Natural killer cell (primary cell): Measurements from ENCODE around the gene C1orf21. TPM values are rescaled to one million over a fixed set of nuclear protein-coding genes. Genes with fewer than 3 reads are reported as not detected.

Experiments
- ATAC-seq, 3 donors: fragments of 150-1000 bp in 2 of 3; fragments of 200-7000 bp in 1 of 3; cut with Tn5 transposase; 1 replicate in 1 of 3; 2 replicates in 2 of 3; pipeline ENCODE4 v1.10.0; 2021; ENCODE audit warnings: mild to moderate bottlenecking in 2 of 3, moderate library complexity in 2 of 3
- DNase-seq, 2 donors: peaks; one replicate each; pipeline versions ENCODE4 v3.0.0 to v3.0.0-alpha.2; 2013 to 2021; ENCODE audit warnings: mixed read lengths in 1 of 2
- H3K27ac ChIP-seq: one replicate; pipeline ENCODE4 v1.5.1; 2013; ENCODE audit warnings: mild to moderate bottlenecking, low read length
- H3K27me3 ChIP-seq: one replicate; pipeline ENCODE4 v1.6.1; 2013; ENCODE audit warnings: low read length; ENCODE audit not compliant: control insufficient read depth, insufficient read depth
- H3K36me3 ChIP-seq: one replicate; pipeline ENCODE4 v1.6.1; 2013; ENCODE audit warnings: low read length; ENCODE audit not compliant: control insufficient read depth, insufficient read depth
- H3K4me1 ChIP-seq: one replicate; pipeline ENCODE4 v1.6.1; 2013; ENCODE audit warnings: low read length; ENCODE audit not compliant: control insufficient read depth, insufficient read depth
- H3K4me3 ChIP-seq: one replicate; pipeline ENCODE4 v1.5.1; 2013; ENCODE audit warnings: low read length
- H3K9me3 ChIP-seq: one replicate; pipeline ENCODE4 v1.6.1; 2013; ENCODE audit warnings: low read length; ENCODE audit not compliant: control insufficient read depth, insufficient read depth
- H3K27ac Mint-ChIP-seq, 2 donors: one replicate each; pipeline ENCODE4 v1.8.0; 2022; ENCODE audit warnings: mild to moderate bottlenecking in 2 of 2, mixed read lengths in 2 of 2, moderate library complexity in 1 of 2
- H3K27me3 Mint-ChIP-seq, 2 donors: one replicate each; pipeline ENCODE4 v1.8.0; 2022; ENCODE audit warnings: low read depth in 2 of 2, mixed read lengths in 2 of 2
- H3K36me3 Mint-ChIP-seq: one replicate; pipeline ENCODE4 v1.8.0; 2022; ENCODE audit warnings: mixed read lengths
- H3K4me1 Mint-ChIP-seq, 2 donors: one replicate each; pipeline ENCODE4 v1.8.0; 2022; ENCODE audit warnings: mixed read lengths in 2 of 2
- H3K4me3 Mint-ChIP-seq: one replicate; pipeline ENCODE4 v1.8.0; 2022; ENCODE audit warnings: mild to moderate bottlenecking, moderate library complexity, mixed read lengths
- H3K9me3 Mint-ChIP-seq, 2 donors: one replicate each; pipeline ENCODE4 v1.8.0; 2022; ENCODE audit warnings: mixed read lengths in 2 of 2
- CTCF ChIP-seq: fragments of 200-600 bp; IDR thresholded peaks from one replicate; pipeline ENCODE4 v1.8.0; 2022; ENCODE audit warnings: antibody characterized with exemption
- WGBS: methylation state at CpG from one replicate; pipeline ENCODE4 v1.1.7; 2013; ENCODE audit warnings: missing lambda C conversion rate; ENCODE audit not compliant: insufficient coverage; 5-methylcytosine and 5-hydroxymethylcytosine counted together
- intact Hi-C: fragments of 100-400 bp; cut with micrococcal nuclease; formaldehyde crosslinking; loops from one replicate; pipeline ENCODE4 v1.14.2; 2022
- total RNA-seq, 4 donors: library from RNA; stranded (reverse); fragments of 120-200 nt in 1 of 4; gene quantifications; one replicate each; pipeline versions ENCODE4 v1.2.3 to v1.2.4, GENCODE V29; 2013 to 2022

The C1orf21 gene
- total RNA-seq, 3 donors from 2014 or later (not counting 1 experiment from before 2014, with no cell fraction given): 84.3 to 111 (median 88.3) TPM

GRCh38 chr1:184428604-184429003, 41.8 kb downstream of the C1orf21 start:
- no peak overlapping the region for H3K4me3 Mint-ChIP-seq
- Histone ChIP-seq H3K4me1 (peaks cover 5% of the 10 kb centered on the region), H3K9me3 (no peaks in the 10 kb centered on the region), H3K27ac (no peak overlapping the region), H3K4me3 (no peak overlapping the region), H3K36me3 (no peaks in the 10 kb centered on the region), H3K27me3 (no peaks in the 10 kb centered on the region)
- H3K27ac Mint-ChIP-seq: peak overlapping the region; percentile 14 to 64
- intact Hi-C loops: no loop called here
- H3K36me3 Mint-ChIP-seq: no peaks in the 10 kb centered on the region
- no peaks in the 10 kb centered on the region for H3K9me3 Mint-ChIP-seq
- DNase-seq (no peak), ATAC-seq (no peak)
- peaks cover 59 to 63% of the 10 kb centered on the region in 2 donors for H3K4me1 Mint-ChIP-seq
- no peak for TF ChIP-seq CTCF
- no peaks in the 10 kb centered on the region for H3K27me3 Mint-ChIP-seq

- no peak for TF ChIP-seq CTCF
- intact Hi-C loops: no loop called here
- Mint-ChIP-seq H3K36me3 (no peaks in the 10 kb centered on the region), H3K4me1 (peaks cover 52 to 55% of the 10 kb centered on the region in 2 donors), H3K9me3 (no peaks in the 10 kb centered on the region), H3K27me3 (no peaks in the 10 kb centered on the region), H3K27ac (no peak overlapping the region), H3K4me3 (no peak overlapping the region)
- no peaks in the 10 kb centered on the region for H3K27me3 ChIP-seq
- ATAC-seq (no peak), DNase-seq (no peak)
- H3K27ac ChIP-seq: no peak overlapping the region
- no peaks in the 10 kb centered on the region for H3K9me3 ChIP-seq
- peaks cover 5% of the 10 kb centered on the region for H3K4me1 ChIP-seq
- no peaks in the 10 kb centered on the region for H3K36me3 ChIP-seq
- WGBS: 93% methylated on average over 2 of the region's 3 CpGs
- no peak overlapping the region for H3K4me3 ChIP-seq
These were observed 42.5 kb downstream of the C1orf21 start for GRCh38 chr1:184429335-184429734.

- Histone ChIP-seq H3K9me3 (no peaks in the 10 kb centered on the region), H3K36me3 (no peaks in the 10 kb centered on the region), H3K4me3 (no peak overlapping the region), H3K27ac (no peak overlapping the region), H3K27me3 (no peaks in the 10 kb centered on the region), H3K4me1 (peaks cover 7% of the 10 kb centered on the region)
- Mint-ChIP-seq H3K4me3 (no peak overlapping the region), H3K4me1 (peaks cover 22% of the 10 kb centered on the region in 2 donors), H3K27me3 (no peaks in the 10 kb centered on the region), H3K9me3 (no peaks in the 10 kb centered on the region), H3K27ac (no peak overlapping the region), H3K36me3 (no peaks in the 10 kb centered on the region)
- intact Hi-C loops: no loop called here
- TF ChIP-seq CTCF: no peak
- 97% methylated on average over 3 of the region's 4 CpGs for WGBS
- DNase-seq: no peak
- no peak for ATAC-seq
These were observed 47.2 kb downstream of the C1orf21 start for GRCh38 chr1:184433956-184434502.

- no peak overlapping the region for H3K4me3 Mint-ChIP-seq
- H3K9me3 Mint-ChIP-seq: no peaks in the 10 kb centered on the region
- H3K27ac Mint-ChIP-seq: no peak overlapping the region
- H3K27me3 ChIP-seq: no peaks in the 10 kb centered on the region
- H3K4me1 Mint-ChIP-seq: peaks cover 31 to 33% of the 10 kb centered on the region in 2 donors
- no peak for DNase-seq
- H3K9me3 ChIP-seq: no peaks in the 10 kb centered on the region
- no peaks in the 10 kb centered on the region for H3K36me3 ChIP-seq
- intact Hi-C loops: no loop called here
- H3K4me1 ChIP-seq: peaks cover 7% of the 10 kb centered on the region
- no peak overlapping the region for H3K27ac ChIP-seq
- H3K27me3 Mint-ChIP-seq: no peaks in the 10 kb centered on the region
- no peak for ATAC-seq
- no peak overlapping the region for H3K4me3 ChIP-seq
- 85% methylated on average over 7 of the region's 7 CpGs for WGBS
- no peak for TF ChIP-seq CTCF
- H3K36me3 Mint-ChIP-seq: no peaks in the 10 kb centered on the region
These were observed 50.5 kb downstream of the C1orf21 start for GRCh38 chr1:184437291-184437690.
